ENCODE results near the gene APLN.

GRCh38 chrX:129609395-129609794, 45.4 kb downstream of the APLN start:
- no peak for TF ChIP-seq CTCF (IDR thresholded peaks at IDR 0.05)
- TF ChIP-seq POLR2A (IDR thresholded peaks at IDR 0.05) = no peak
